Testis (tissue), 3 donors: ENCODE data around the gene ESYT2. TPM values are rescaled to one million over a fixed set of nuclear protein-coding genes. Genes with fewer than 3 reads are reported as not detected.
A peak's percentile ranks its signal among the peaks of the same experiment; 100 is the strongest.

Experiments
- DNase-seq: peaks from one replicate; pipeline ENCODE4 v3.0.0-alpha.2; 2019
- H3K27ac ChIP-seq, 2 donors: fragments of 200-600 bp; sonication (generic); one replicate each; pipeline ENCODE4 v1.5.1; 2019
- H3K27me3 ChIP-seq: fragments of 200-600 bp; sonication (generic); one replicate; pipeline ENCODE4 v1.5.1; 2019
- H3K36me3 ChIP-seq: fragments of 200-600 bp; sonication (generic); one replicate; pipeline ENCODE4 v1.5.1; 2017; ENCODE audit warnings: low read depth; ENCODE audit errors: missing control alignments
- H3K4me1 ChIP-seq: fragments of 200-600 bp; sonication (generic); one replicate; pipeline ENCODE4 v1.5.1; 2019
- H3K4me3 ChIP-seq, 2 donors: fragments of 200-600 bp; sonication (generic); one replicate each; pipeline ENCODE4 v1.5.1; 2017 to 2019
- H3K9me3 ChIP-seq: fragments of 200-600 bp; sonication (generic); one replicate; pipeline ENCODE4 v1.5.1; 2017
- CTCF ChIP-seq, 3 experiments: fragments of 450-650 bp in 2 of 3; fragments of 200-600 bp in 1 of 3; sonication (generic) in 1 of 3; IDR thresholded peaks; one replicate each; pipeline ENCODE4 v1.5.1; 2016 to 2019; ENCODE audit warnings: antibody characterized with exemption in 3 of 3, mild to moderate bottlenecking in 2 of 3, moderate library complexity in 1 of 3
- POLR2A ChIP-seq: fragments of 450-650 bp; IDR thresholded peaks from one replicate; pipeline ENCODE4 v1.6.1; 2017; ENCODE audit warnings: antibody characterized with exemption, mild to moderate bottlenecking, moderate library complexity
- WGBS, 2 donors: methylation state at CpG; one replicate each; pipeline ENCODE4 v1.1.5; 2018; 5-methylcytosine and 5-hydroxymethylcytosine counted together
- intact Hi-C: fragments of 100-400 bp; cut with DNase I; formaldehyde crosslinking; loops from one replicate; pipeline ENCODE4 v1.15.1; 2023; ENCODE audit warnings: low total_unique reads
- polyA plus RNA-seq: library from polyadenylated mRNA; stranded (reverse); fragments of 350-450 nt; fragmentation: Illumina TruSeq; extraction: RNeasy Lipid Tissue Mini Kit (QIAGEN cat#74804); gene quantifications from one replicate; pipeline ENCODE4 v1.2.3, GENCODE V29; 2014; ENCODE audit warnings: low read depth, low replicate concordance; ENCODE audit not compliant: insufficient read depth
- total RNA-seq, 2 donors: library from RNA; depleted of rRNA; stranded (reverse); fragments of >200 nt; gene quantifications; one replicate each; pipeline ENCODE4 v1.2.3, GENCODE V29; 2016

The ESYT2 gene
- total and polyA plus RNA-seq, 3 donors from 2014 or later = 53.9 to 73.1 (median 61.1) TPM

- no peaks in the 10 kb centered on the region for H3K27me3 ChIP-seq
- DNase-seq = no peak
- TF ChIP-seq CTCF (IDR thresholded peaks at IDR 0.05) = no peak
- TF ChIP-seq POLR2A = no peak
- intact Hi-C loops = no loop called here
- no peaks in the 10 kb centered on the region for H3K9me3 ChIP-seq
- 90 to 93% methylated on average over 11 of the region's 11 CpGs for WGBS, 2 donors
- no peaks in the 10 kb centered on the region for H3K36me3 ChIP-seq
- H3K4me1 ChIP-seq = no peaks in the 10 kb centered on the region
- no peak overlapping the region for H3K27ac ChIP-seq
- H3K4me3 ChIP-seq = no peak overlapping the region
Observed at GRCh38 chr7:158789842-158790241, 39.5 kb downstream of the ESYT2 start.

DNA sequence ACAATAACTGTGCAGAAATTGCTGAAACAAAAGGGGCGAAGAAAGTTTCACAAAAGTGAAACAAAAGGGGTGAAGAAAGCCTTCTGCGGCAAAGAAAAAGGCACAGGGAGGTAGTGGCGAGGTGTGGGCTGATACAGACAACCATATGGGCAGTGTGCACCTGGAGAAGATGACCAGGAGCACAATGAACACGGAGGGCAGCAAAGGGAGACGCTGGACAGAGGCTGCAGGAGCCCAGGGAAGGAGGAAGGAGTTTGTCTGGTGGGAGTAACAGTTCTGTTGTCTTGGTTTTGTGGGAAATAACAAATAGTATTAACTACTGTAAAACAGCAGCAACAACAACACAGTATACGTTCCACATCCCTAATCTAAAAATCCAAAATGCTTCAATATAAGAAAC, 42.4 kb downstream of the ESYT2 start:
- Histone ChIP-seq H3K36me3 (no peaks in the 10 kb centered on the region), H3K4me1 (peaks cover 4% of the 10 kb centered on the region), H3K4me3 (no peak overlapping the region), H3K27me3 (no peaks in the 10 kb centered on the region), H3K27ac (peak overlapping the region; percentile 34 to 83), H3K9me3 (no peaks in the 10 kb centered on the region)
- no peak for TF ChIP-seq POLR2A
- TF ChIP-seq CTCF (IDR thresholded peaks at IDR 0.05) = no peak
- intact Hi-C loops = no loop called here
- no peak for DNase-seq
- 75 to 76% methylated on average over 6 of the region's 6 CpGs for WGBS, 2 donors

DNA sequence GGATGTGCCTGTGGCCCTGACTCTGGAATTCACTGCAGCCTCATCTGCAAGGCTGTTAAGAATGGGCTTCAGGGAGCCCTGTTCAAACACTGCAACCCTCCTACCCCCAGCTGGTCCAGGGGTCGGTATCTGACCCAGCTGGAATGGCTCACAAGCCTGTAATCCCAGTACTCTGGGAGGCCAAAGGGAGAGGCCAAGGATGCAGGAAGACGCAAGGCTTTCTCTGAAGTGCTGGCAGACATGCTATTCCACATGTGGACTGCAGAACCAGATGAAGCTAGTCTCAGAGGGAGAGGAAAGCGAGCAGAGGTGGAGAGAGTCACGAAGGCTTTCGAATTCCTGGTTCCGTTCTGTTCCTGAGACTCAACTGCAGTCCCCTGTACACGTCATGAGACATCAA, 45.0 kb downstream of the ESYT2 start:
- peaks cover 10% of the 10 kb centered on the region for H3K4me1 ChIP-seq
- no peaks in the 10 kb centered on the region for H3K27me3 ChIP-seq
- 59 to 66% methylated on average over 7 of the region's 7 CpGs for WGBS, 2 donors
- H3K9me3 ChIP-seq = no peaks in the 10 kb centered on the region
- TF ChIP-seq CTCF (IDR thresholded peaks at IDR 0.05) = no peak
- TF ChIP-seq POLR2A = no peak
- no peaks in the 10 kb centered on the region for H3K36me3 ChIP-seq
- intact Hi-C loops = no loop called here
- no peak overlapping the region for H3K4me3 ChIP-seq
- DNase-seq = peak; percentile 45
- peak overlapping the region; percentile 66 to 83 for H3K27ac ChIP-seq

DNA sequence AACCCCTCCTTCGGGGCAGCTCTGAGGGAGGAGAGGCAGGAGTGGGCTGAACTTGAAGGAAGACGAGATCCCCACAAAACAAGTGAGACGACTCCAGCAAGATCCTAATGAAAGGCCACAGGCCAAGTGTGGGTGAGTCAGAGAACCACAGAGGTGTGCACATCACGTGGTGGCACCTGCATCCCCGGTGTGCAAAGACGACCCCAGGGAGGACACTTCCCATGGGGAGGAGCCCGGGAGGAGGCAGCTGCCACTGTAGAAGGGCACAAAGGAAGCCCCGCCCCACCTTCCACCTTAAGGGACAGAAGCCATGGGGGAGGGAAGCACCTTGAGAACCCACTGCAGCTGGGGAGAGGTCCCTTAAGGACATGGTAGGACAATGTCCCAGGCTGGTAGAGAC, 45.7 kb downstream of the ESYT2 start:
- H3K9me3 ChIP-seq = no peaks in the 10 kb centered on the region
- 54 to 58% methylated on average over 6 to 8 of the region's 8 CpGs for WGBS, 2 donors
- no peak for DNase-seq
- H3K4me3 ChIP-seq = no peak overlapping the region
- peaks cover 17% of the 10 kb centered on the region for H3K4me1 ChIP-seq
- intact Hi-C loops = no loop called here
- no peaks in the 10 kb centered on the region for H3K36me3 ChIP-seq
- H3K27ac ChIP-seq = peak overlapping the region; percentile 66 to 83
- TF ChIP-seq CTCF (IDR thresholded peaks at IDR 0.05) = no peak
- TF ChIP-seq POLR2A = no peak
- H3K27me3 ChIP-seq = no peaks in the 10 kb centered on the region

DNA sequence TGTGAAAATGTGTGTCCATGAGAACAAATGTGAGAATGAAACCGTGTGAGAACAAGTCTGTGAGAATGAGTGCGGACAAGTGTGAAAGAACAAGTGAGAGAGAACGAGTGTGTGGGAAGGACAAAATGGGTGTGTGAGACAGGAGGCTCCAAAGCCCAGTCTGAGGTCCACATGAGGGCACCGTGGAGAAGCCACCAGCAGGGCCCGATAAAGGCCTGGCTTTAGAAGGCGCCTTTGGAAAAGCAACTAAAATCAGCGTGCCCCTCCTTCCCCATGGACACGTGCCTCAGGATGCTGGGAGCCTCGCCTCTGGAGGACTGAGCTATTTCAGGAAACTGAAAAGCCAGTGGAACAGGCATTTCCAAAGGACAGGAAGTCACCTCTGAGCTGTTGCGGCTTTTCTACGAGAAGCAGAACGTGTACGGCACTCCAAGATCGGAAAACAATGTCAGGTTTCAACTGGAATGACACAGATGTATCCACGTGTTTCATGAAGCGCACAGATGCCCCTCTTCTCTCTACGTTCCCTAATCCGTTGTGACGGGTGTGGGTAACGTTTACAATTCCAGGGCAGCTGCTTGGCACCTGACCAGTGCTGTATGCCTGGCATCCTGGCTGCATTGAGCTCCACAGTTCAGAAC, 46.4 kb downstream of the ESYT2 start:
- H3K9me3 ChIP-seq = no peaks in the 10 kb centered on the region
- WGBS, 2 donors = 31 to 53% methylated on average over 20 of the region's 20 CpGs
- no peak overlapping the region for H3K4me3 ChIP-seq
- peak; percentile 70 for DNase-seq
- peaks cover 20% of the 10 kb centered on the region for H3K4me1 ChIP-seq
- no peaks in the 10 kb centered on the region for H3K36me3 ChIP-seq
- TF ChIP-seq POLR2A = no peak
- TF ChIP-seq CTCF (IDR thresholded peaks at IDR 0.05) = peak in 2 of 3 experiments; percentile 23 to 43
- H3K27ac ChIP-seq = peak overlapping the region; percentile 66 to 83
- intact Hi-C loops = no loop called here
- H3K27me3 ChIP-seq = no peaks in the 10 kb centered on the region
